K562 (cell line): ENCODE measurements around the gene ATP5ME. TPM values are rescaled to one million over a fixed set of nuclear protein-coding genes. Genes with fewer than 3 reads are reported as not detected.

ENCODE experiments used
- ATAC-seq: fragments of 200-7000 bp; cut with Tn5 transposase; 3 replicates; pipeline ENCODE4 v1.9.1; 2020; ENCODE audit warnings: moderate library complexity
- BruUV-seq: library from RNA; stranded (reverse); fragments of 400-500 nt; replicated peaks from 2 replicates; lab custom pipeline; 2021; lab: Mats Ljungman, UMichigan
- CTCF ChIA-PET: fragments of 300-600 bp; formaldehyde crosslinking; extraction: SDS; loops from one replicate; lab custom pipeline; 2021; ENCODE audit warnings: low intra/inter-chr PET ratio; lab: Yijun Ruan, JAX
- POLR2A ChIA-PET: fragments of 300-600, 350-650 bp; sonication (Branson Sonifier 250); formaldehyde crosslinking; extraction: SDS; loops from one replicate; lab custom pipeline; 2021; ENCODE audit warnings: antibody characterized with exemption, inconsistent platforms; lab: Yijun Ruan, JAX
- DNase-seq, 4 experiments: peaks; one replicate each; pipeline versions ENCODE4 v3.0.0 to v3.0.0-alpha.2; 2011 to 2018; ENCODE audit warnings: low spot score in 3 of 4, mixed read lengths in 3 of 4; ENCODE audit errors: extremely low read depth in 1 of 4
- FAIRE-seq: peaks from 2 replicates; lab custom pipeline; 2011; peaks lifted over from hg19 to GRCh38; lab: Jason Lieb, UNC
- H2AFZ ChIP-seq: 2 replicates; pipeline ENCODE4 v1.6.0; 2011; ENCODE audit warnings: low read depth, low read length, control low read depth, inconsistent platforms
- H3K27ac ChIP-seq: fragments of 200-600 bp; 3 replicates; pipeline ENCODE4 v1.8.0; 2011; ENCODE audit warnings: low read depth, mild to moderate bottlenecking, control low read depth, inconsistent platforms, low read length, moderate library complexity, mixed read lengths; ENCODE audit errors: extremely low read depth
- H3K27me3 ChIP-seq, 2 experiments: fragments of 300-600 bp in 1 of 2; 2 replicates in 1 of 2; 3 replicates in 1 of 2; pipeline versions ENCODE4 v1.6.0 to v1.8.0; 2011; ENCODE audit warnings: inconsistent platforms in 2 of 2, low read length in 2 of 2, mild to moderate bottlenecking in 1 of 2, mixed read lengths in 1 of 2, moderate library complexity in 1 of 2; ENCODE audit not compliant: control insufficient read depth in 2 of 2, insufficient read depth in 2 of 2
- H3K36me3 ChIP-seq: fragments of 300-600 bp; 3 replicates; pipeline ENCODE4 v1.8.0; 2011; ENCODE audit warnings: mild to moderate bottlenecking, low read length, inconsistent platforms; ENCODE audit not compliant: control insufficient read depth, insufficient read depth
- H3K4me1 ChIP-seq, 2 experiments: fragments of 200-600 bp in 1 of 2; replicated peaks in 1 of 2; 2 replicates in 1 of 2; 3 replicates in 1 of 2; pipeline versions ENCODE4 v1.5.1 to v1.8.0; 2011; ENCODE audit warnings: inconsistent platforms in 2 of 2, low read length in 2 of 2, mild to moderate bottlenecking in 1 of 2, mixed read lengths in 1 of 2, moderate library complexity in 1 of 2; ENCODE audit not compliant: control insufficient read depth in 2 of 2, insufficient read depth in 2 of 2
- H3K4me2 ChIP-seq: 2 replicates; pipeline ENCODE4 v1.6.1; 2011; ENCODE audit warnings: low read length, control low read depth, inconsistent platforms, mixed read lengths; ENCODE audit not compliant: insufficient read depth
- H3K4me3 ChIP-seq: fragments of 200-600 bp; sonication (generic), shearing (Covaris generic); 2 replicates; pipeline ENCODE4 v1.5.1; 2016; ENCODE audit warnings: control low read depth, inconsistent platforms
- H3K79me2 ChIP-seq: fragments of 200-600 bp; 3 replicates; pipeline ENCODE4 v1.8.0; 2011; ENCODE audit warnings: low read length, inconsistent platforms; ENCODE audit not compliant: control insufficient read depth, insufficient read depth
- H3K9ac ChIP-seq, 2 experiments: 2 replicates each; pipeline versions ENCODE4 v1.6.0 to v1.6.1; 2011; ENCODE audit warnings: low read depth in 2 of 2, low read length in 2 of 2, control low read depth in 1 of 2, inconsistent platforms in 1 of 2, mild to moderate bottlenecking in 1 of 2, mixed read lengths in 1 of 2; ENCODE audit not compliant: insufficient read depth in 1 of 2
- H3K9me1 ChIP-seq: one replicate; pipeline ENCODE4 v1.6.0; 2011; ENCODE audit warnings: inconsistent platforms, mild to moderate bottlenecking, low read length, moderate library complexity; ENCODE audit not compliant: control insufficient read depth, insufficient read depth
- H3K9me3 ChIP-seq: replicated peaks from 2 replicates; pipeline ENCODE4 v1.5.1; 2011; ENCODE audit warnings: low read depth, low read length, inconsistent platforms; ENCODE audit not compliant: control insufficient read depth, insufficient read depth
- H4K20me1 ChIP-seq: replicated peaks from 2 replicates; pipeline ENCODE4 v1.6.1; 2011; ENCODE audit warnings: low read length, inconsistent platforms, mixed read lengths; ENCODE audit not compliant: control insufficient read depth, insufficient read depth
- ADNP ChIP-seq: fragments of 200-800 bp; sonication (Bioruptor generic); IDR thresholded peaks from 2 replicates; pipeline ENCODE4 v1.6.1; 2016; ENCODE audit warnings: missing genetic modification characterization, missing compliant biosample characterization
- EP400 ChIP-seq: fragments of 450-650 bp; IDR thresholded peaks from 2 replicates; pipeline ENCODE4 v1.6.1; 2017; ENCODE audit warnings: antibody characterized with exemption, mild to moderate bottlenecking, moderate library complexity
- MAFG ChIP-seq: fragments of 450-650 bp; conservative IDR thresholded peaks from 2 replicates; pipeline ENCODE4 v1.6.1; 2016; ENCODE audit warnings: missing genetic modification characterization, missing compliant biosample characterization
- SRF ChIP-seq, 2 experiments: fragments of 250-450, 450-650 bp in 1 of 2; sonication (Bioruptor Pico) in 1 of 2; sonication (generic) in 1 of 2; formaldehyde crosslinking; IDR thresholded peaks; 2 replicates each; pipeline versions ENCODE4 v1.5.0 to v1.5.1; 2020 to 2022; ENCODE audit warnings: mild to moderate bottlenecking in 1 of 2, missing genetic modification reagents in 1 of 2
- SRSF7 ChIP-seq: fragments of 200-400 bp; formaldehyde crosslinking; optimal IDR thresholded peaks from 2 replicates; pipeline ENCODE3; 2017; ENCODE audit warnings: mild to moderate bottlenecking, low read depth, low read length
- TRIM25 ChIP-seq: fragments of 450-650 bp; IDR thresholded peaks from 2 replicates; pipeline ENCODE4 v1.7.0; 2016; ENCODE audit warnings: borderline replicate concordance
- WGBS: fragments of 100-300 bp; shearing (Covaris generic); methylation state at CpG from one replicate; pipeline ENCODE4 v1.1.6; 2016; ENCODE audit warnings: low coverage, mixed read lengths; ENCODE audit not compliant: insufficient coverage; ENCODE audit errors: missing lambda C conversion rate; 5-methylcytosine and 5-hydroxymethylcytosine counted together
- in situ Hi-C: fragments of 300-500 bp; cut with MboI; formaldehyde crosslinking; loops from 4 replicates; pipeline ENCODE4 v1.15.0; 2018; ENCODE audit warnings: inconsistent platforms, mixed read lengths
- intact Hi-C: fragments of 100-400 bp; cut with micrococcal nuclease; formaldehyde crosslinking; loops from 2 replicates; pipeline ENCODE4 v1.14.2; 2022
- polyA plus RNA-seq, 8 experiments: library from polyadenylated mRNA; depleted of rRNA in 4 of 8; stranded (reverse) in 5 of 8; unstranded in 3 of 8; fragments of >200 nt; fragmentation: Nextera tagmentation in 2 of 8; fragmentation: Illumina TruSeq in 1 of 8; extraction: Ambion mirVana in 2 of 8; extraction: Trizol in 1 of 8; gene quantifications; 2 replicates each; pipeline versions ENCODE4 v1.2.1 to v1.2.3, GENCODE V29; 2011 to 2014; ENCODE audit warnings: inconsistent platforms in 1 of 8, missing spikeins in 1 of 8
- total RNA-seq, 7 experiments: library from RNA; depleted of rRNA in 6 of 7; stranded (reverse); fragments of >200 nt in 6 of 7; fragmentation: Illumina TruSeq in 2 of 7; extraction: Trizol in 2 of 7; gene quantifications; 2 replicates each; pipeline versions ENCODE4 v1.2.1 to v1.2.3, GENCODE V29; 2011 to 2021; ENCODE audit warnings: low replicate concordance in 1 of 7

The ATP5ME gene
- total and polyA plus RNA-seq, 9 of the 15 experiments (the other 6 are each of a cell fraction or from before 2014, with no cell fraction given): 509 to 2,480 (median 887) TPM

DNA sequence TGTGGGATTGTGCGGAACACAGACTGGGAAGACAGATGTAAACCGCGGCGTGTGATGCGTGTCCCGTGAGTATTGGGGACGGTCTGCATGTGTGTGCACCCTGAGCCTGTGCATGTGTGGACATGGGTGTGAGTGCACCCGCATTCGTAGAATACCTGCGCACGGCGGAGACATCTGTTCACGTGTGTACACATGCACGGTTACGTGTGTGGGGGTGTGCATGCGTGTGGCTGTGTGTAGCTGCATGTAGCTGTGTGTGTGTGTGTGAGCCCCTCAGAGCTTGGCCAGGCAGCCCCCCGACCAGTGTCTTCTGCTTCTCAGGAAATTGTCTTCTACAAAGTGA, 19.6 kb downstream of the ATP5ME start (continued):
- TF ChIP-seq TRIM25 (no peak), EP400 (no peak), ADNP (tag) (no peak), MAFG (tag) (no peak)

DNA sequence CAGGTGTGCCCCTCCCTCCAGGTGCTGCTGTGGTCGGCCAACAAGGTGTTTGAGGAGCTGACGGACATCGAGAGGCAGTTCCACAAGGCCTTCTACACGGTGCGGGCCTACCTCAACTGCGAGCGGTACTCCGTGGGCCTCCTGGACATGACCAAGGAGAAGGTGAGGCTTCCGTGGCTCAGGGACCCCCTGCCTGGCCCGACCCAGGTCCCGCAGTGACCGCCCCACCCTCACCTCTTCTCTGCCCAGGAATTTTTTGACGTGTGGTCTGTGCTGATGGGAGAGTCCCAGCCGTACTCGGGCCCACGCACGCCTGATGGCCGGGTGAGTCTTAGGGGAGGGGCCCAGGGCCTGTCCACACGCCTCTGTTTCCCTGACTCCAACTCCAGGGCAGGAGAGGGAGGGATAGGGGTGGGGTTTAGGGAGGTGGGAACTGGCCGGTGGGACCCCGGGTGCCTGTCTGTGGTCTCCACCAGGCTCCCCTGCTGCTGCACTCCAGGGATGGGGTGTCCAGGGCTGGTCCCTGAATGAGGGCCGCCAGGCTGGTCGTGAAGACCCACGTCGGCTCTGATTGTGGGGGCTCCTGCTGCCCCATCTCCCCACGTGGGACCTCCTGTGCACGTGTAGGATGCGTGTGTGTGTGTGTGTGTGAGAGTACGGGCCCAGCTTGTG, 20.1 kb downstream of the ATP5ME start:
- H3K4me3 ChIP-seq: no peak overlapping the region
- H2AFZ ChIP-seq: no peak overlapping the region
- peaks cover 0 to 71% of the 10 kb centered on the region in 2 experiments; a peak in 2 of 5 replicates for H3K4me1 ChIP-seq
- FAIRE-seq (no peak), ATAC-seq (no peak), DNase-seq (no peak)
- in situ Hi-C loops: no loop called here
- no peaks in the 10 kb centered on the region for H3K9me1 ChIP-seq
- H4K20me1 ChIP-seq: no peaks in the 10 kb centered on the region
- intact Hi-C loops: no loop called here
- H3K36me3 ChIP-seq: no peaks in the 10 kb centered on the region
- BruUV-seq: no TSS peak
- peak overlapping the region in 1 of 2 experiments; percentile 26; a peak in 1 of 4 replicates for H3K9ac ChIP-seq
- WGBS: 14% methylated on average over 28 of the region's 29 CpGs
- peaks cover 35 to 69% of the 10 kb centered on the region in 2 experiments; a peak in 4 of 5 replicates for H3K27me3 ChIP-seq
- ChIA-PET CTCF (no interaction called here), POLR2A (no interaction called here)
- H3K9me3 ChIP-seq: peaks cover 2% of the 10 kb centered on the region; the same call in 1 of the 2 replicates
- no peak overlapping the region for H3K4me2 ChIP-seq
- H3K27ac ChIP-seq: no peak overlapping the region
- H3K79me2 ChIP-seq: no peaks in the 10 kb centered on the region
- no peak for TF ChIP-seq SRF (CRISPR knock-in tag; IDR thresholded peaks at IDR 0.05)
- TF ChIP-seq SRSF7: no peak
- TF ChIP-seq, all 486 proteins: peak for 0
